GM21737 (cell line): ENCODE data around the gene DISC1.

Experiments used
- ATAC-seq: cut with Tn5 transposase; IDR thresholded peaks from one replicate; pipeline ENCODE4 v1.9.1; 2021; ENCODE audit warnings: mild to moderate bottlenecking, moderate library complexity; ENCODE audit not compliant: unreplicated experiment

Gene DISC1

GRCh38 chr1:231972111-231972445, 345.5 kb downstream of the DISC1 start:
- no peak for ATAC-seq

- no peak for ATAC-seq
Measured at GRCh38 chr1:231973830-231974229, 347.2 kb downstream of the DISC1 start.

GRCh38 chr1:231976231-231976630, 349.6 kb downstream of the DISC1 start:
- ATAC-seq = no peak

- no peak for ATAC-seq
Measured at GRCh38 chr1:231981675-231982074, 355.1 kb downstream of the DISC1 start.

GRCh38 chr1:231982871-231983587, 356.4 kb downstream of the DISC1 start:
- ATAC-seq = no peak

GRCh38 chr1:231983588-231984193, 357.1 kb downstream of the DISC1 start:
- no peak for ATAC-seq

- ATAC-seq = no peak
Measured at GRCh38 chr1:231985296-231986023, 358.9 kb downstream of the DISC1 start.

- no peak for ATAC-seq
Measured at GRCh38 chr1:231986631-231987336, 360.2 kb downstream of the DISC1 start.

- no peak for ATAC-seq
Measured at GRCh38 chr1:231990388-231990787, 363.8 kb downstream of the DISC1 start.

- ATAC-seq = no peak
Measured at GRCh38 chr1:231991231-231991630, 364.6 kb downstream of the DISC1 start.

GRCh38 chr1:231993968-231994455, 367.4 kb downstream of the DISC1 start:
- ATAC-seq = no peak

- no peak for ATAC-seq
Measured at GRCh38 chr1:231998791-231999190, 372.2 kb downstream of the DISC1 start.

GRCh38 chr1:232005300-232005699, 378.7 kb downstream of the DISC1 start:
- ATAC-seq = no peak

- no peak for ATAC-seq
Measured at GRCh38 chr1:232009741-232010140, 383.2 kb downstream of the DISC1 start.

- no peak for ATAC-seq
Measured at GRCh38 chr1:232011961-232012360, 385.4 kb downstream of the DISC1 start.

- no peak for ATAC-seq
Measured at GRCh38 chr1:232012773-232013386, 386.3 kb downstream of the DISC1 start.

GRCh38 chr1:232014941-232015340, 388.4 kb downstream of the DISC1 start:
- ATAC-seq = no peak

GRCh38 chr1:232016616-232017015, 390.0 kb downstream of the DISC1 start:
- ATAC-seq = no peak

- ATAC-seq = no peak
Measured at GRCh38 chr1:232017057-232017456, 390.5 kb downstream of the DISC1 start.

GRCh38 chr1:232017759-232018158, 391.2 kb downstream of the DISC1 start:
- no peak for ATAC-seq
